PFSK-1 (cell line): ENCODE data around the gene CEP55.

Experiments used
- POLR2AphosphoS5 ChIP-seq: IDR thresholded peaks from 2 replicates; pipeline ENCODE4 v1.6.1; 2012; ENCODE audit warnings: low read depth, mild to moderate bottlenecking, control low read depth, low read length, moderate library complexity
- SIN3A ChIP-seq: IDR thresholded peaks from 2 replicates; pipeline ENCODE4 v1.6.1; 2012; ENCODE audit warnings: mild to moderate bottlenecking, low read length, moderate library complexity, borderline replicate concordance; ENCODE audit not compliant: insufficient read depth
- TAF1 ChIP-seq: IDR thresholded peaks from 2 replicates; pipeline ENCODE4 v1.6.1; 2012; ENCODE audit warnings: low read length, control low read depth, borderline replicate concordance; ENCODE audit not compliant: insufficient read depth

DNA sequence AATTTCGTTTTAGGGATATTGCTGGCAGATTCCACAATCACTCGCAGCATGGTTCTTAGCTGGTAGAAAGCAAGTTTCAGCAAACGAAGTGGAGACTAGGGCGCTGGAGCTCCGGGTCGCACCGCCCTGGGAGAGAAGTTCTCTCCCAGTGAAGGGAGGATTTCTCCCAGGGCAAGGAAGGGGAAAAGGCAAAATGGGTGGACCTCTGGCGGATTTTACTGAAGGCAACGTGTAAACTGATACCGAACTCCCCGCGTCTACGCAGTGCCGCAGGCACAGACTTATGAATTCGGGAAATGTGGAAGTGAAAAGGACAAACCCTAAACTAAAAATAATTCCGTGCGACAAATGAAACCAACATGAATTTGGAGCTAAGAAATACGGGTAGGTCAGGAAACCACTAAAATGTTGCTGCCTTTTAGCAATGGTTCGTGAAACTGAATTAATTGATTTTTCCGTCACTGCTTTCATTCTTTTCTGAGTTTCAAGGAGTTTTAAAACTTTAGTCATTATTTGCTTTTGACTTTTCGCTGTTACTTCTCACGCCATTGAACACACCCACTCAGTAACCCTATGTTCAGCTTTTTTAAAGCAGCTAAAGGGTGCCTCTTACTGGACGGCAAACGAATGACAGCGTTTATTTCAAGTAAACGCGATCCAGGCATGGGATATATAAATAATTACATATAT is 14.1 kb upstream of the CEP55 start, which contains the start of gene MYOF:
- TF ChIP-seq TAF1 (no peak), POLR2AphosphoS5 (no peak), SIN3A (no peak)
